Progenitor cell of endocrine pancreas (in vitro differentiated cells): ENCODE measurements around the gene TNFRSF18. TPM values are rescaled to one million over a fixed set of nuclear protein-coding genes. Genes with fewer than 3 reads are reported as not detected.

Experiments used
- DNase-seq: peaks from one replicate; pipeline ENCODE4 v3.0.0; 2021; ENCODE audit warnings: low spot score; ENCODE audit not compliant: unreplicated experiment
- H3K27ac Mint-ChIP-seq: 2 replicates; pipeline ENCODE4 v1.8.0; 2021; ENCODE audit warnings: mild to moderate bottlenecking, moderate library complexity, mixed read lengths
- H3K27me3 Mint-ChIP-seq: 2 replicates; pipeline ENCODE4 v1.8.0; 2021; ENCODE audit warnings: mixed read lengths
- H3K36me3 Mint-ChIP-seq: 2 replicates; pipeline ENCODE4 v1.8.0; 2022; ENCODE audit warnings: mixed read lengths; ENCODE audit not compliant: insufficient read depth
- H3K4me1 Mint-ChIP-seq: 2 replicates; pipeline ENCODE4 v1.8.0; 2021; ENCODE audit warnings: low read depth, mixed read lengths
- H3K4me3 Mint-ChIP-seq: 2 replicates; pipeline ENCODE4 v1.8.0; 2021; ENCODE audit warnings: low read depth, mild to moderate bottlenecking, moderate library complexity, mixed read lengths
- H3K9me3 Mint-ChIP-seq: 2 replicates; pipeline ENCODE4 v1.8.0; 2021; ENCODE audit warnings: low read depth, mixed read lengths
- CTCF ChIP-seq: fragments of 200-600 bp; sonication (generic); IDR thresholded peaks from one replicate; pipeline ENCODE4 v1.5.0; 2021; ENCODE audit warnings: antibody characterized with exemption, mild to moderate bottlenecking; ENCODE audit not compliant: unreplicated experiment
- total RNA-seq: library from RNA; stranded (reverse); gene quantifications from 2 replicates; pipeline ENCODE4 v1.2.1, GENCODE V29; 2021

The TNFRSF18 gene
- total RNA-seq, 1 donor from 2014 or later, result 0.48 TPM

- peaks cover 1% of the 10 kb centered on the region for H3K36me3 Mint-ChIP-seq
- peaks cover under 1% of the 10 kb centered on the region for H3K27me3 Mint-ChIP-seq
- no peaks in the 10 kb centered on the region for H3K9me3 Mint-ChIP-seq
- DNase-seq, result no peak
- peaks cover 3% of the 10 kb centered on the region for H3K4me1 Mint-ChIP-seq
- no peak for TF ChIP-seq CTCF
- H3K27ac Mint-ChIP-seq, result no peak overlapping the region
- H3K4me3 Mint-ChIP-seq, result no peak overlapping the region
Measured at GRCh38 chr1:1160281-1160930, 46.0 kb downstream of the TNFRSF18 start.

- peak overlapping the region; percentile 51 for H3K4me3 Mint-ChIP-seq
- TF ChIP-seq CTCF, result peak; percentile 5
- peak; percentile 64 for DNase-seq
- H3K4me1 Mint-ChIP-seq, result peaks cover 1% of the 10 kb centered on the region
- peaks cover 8% of the 10 kb centered on the region for H3K9me3 Mint-ChIP-seq
- H3K27me3 Mint-ChIP-seq, result peaks cover 4% of the 10 kb centered on the region
- H3K36me3 Mint-ChIP-seq, result peaks cover 3% of the 10 kb centered on the region
- peak overlapping the region; percentile 87 for H3K27ac Mint-ChIP-seq
Measured at GRCh38 chr1:1157914-1158710, 48.3 kb downstream of the TNFRSF18 start.

GRCh38 chr1:1157426-1157913, 48.9 kb downstream of the TNFRSF18 start:
- TF ChIP-seq CTCF, result no peak
- H3K27ac Mint-ChIP-seq, result peak overlapping the region; percentile 76
- peaks cover 1% of the 10 kb centered on the region for H3K4me1 Mint-ChIP-seq
- peaks cover 6% of the 10 kb centered on the region for H3K27me3 Mint-ChIP-seq
- no peak for DNase-seq
- peak overlapping the region; percentile 56 for H3K4me3 Mint-ChIP-seq
- peaks cover 14% of the 10 kb centered on the region for H3K9me3 Mint-ChIP-seq
- peaks cover 6% of the 10 kb centered on the region for H3K36me3 Mint-ChIP-seq

GRCh38 chr1:1157033-1157365, 49.4 kb downstream of the TNFRSF18 start:
- H3K4me3 Mint-ChIP-seq, result peak overlapping the region; percentile 31
- TF ChIP-seq CTCF, result no peak

GRCh38 chr1:1156140-1157032, 50.0 kb downstream of the TNFRSF18 start:
- Mint-ChIP-seq H3K9me3 (peaks cover 18% of the 10 kb centered on the region), H3K27ac (no peak overlapping the region), H3K4me3 (peak overlapping the region; percentile 47), H3K4me1 (peaks cover 1% of the 10 kb centered on the region), H3K27me3 (peaks cover 8% of the 10 kb centered on the region), H3K36me3 (peaks cover 10% of the 10 kb centered on the region)
- no peak for TF ChIP-seq CTCF
- DNase-seq, result no peak

More at GRCh38 chr1:1157033-1157365, 49.4 kb downstream of the TNFRSF18 start:
- Mint-ChIP-seq H3K9me3 (peaks cover 18% of the 10 kb centered on the region), H3K27me3 (peaks cover 8% of the 10 kb centered on the region), H3K4me1 (peaks cover 1% of the 10 kb centered on the region), H3K36me3 (peaks cover 10% of the 10 kb centered on the region), H3K27ac (no peak overlapping the region)
- DNase-seq, result no peak
